Keratinocyte (primary cell): ENCODE measurements around the gene FGFBP1. TPM values are rescaled to one million over a fixed set of nuclear protein-coding genes. Genes with fewer than 3 reads are reported as not detected.

Experiments
- DNase-seq: peaks from one replicate; pipeline ENCODE4 v3.0.0-alpha.2; 2011; ENCODE audit warnings: low read depth, missing footprints, low spot score
- FAIRE-seq: peaks from 2 replicates; lab custom pipeline; 2011; peaks lifted over from hg19 to GRCh38; lab: Jason Lieb, UNC
- H2AFZ ChIP-seq: 2 replicates; pipeline ENCODE4 v1.6.0; 2012; ENCODE audit warnings: low read length, control low read depth, inconsistent platforms; ENCODE audit not compliant: control insufficient read depth
- H3K27ac ChIP-seq: 2 replicates; pipeline ENCODE4 v1.5.1; 2011; ENCODE audit warnings: low read length; ENCODE audit not compliant: control insufficient read depth, insufficient read depth
- H3K27me3 ChIP-seq: 3 replicates; pipeline ENCODE4 v1.6.0; 2011; ENCODE audit warnings: low read length; ENCODE audit not compliant: control insufficient read depth, insufficient read depth; ENCODE audit errors: extremely low read depth
- H3K36me3 ChIP-seq, 2 experiments: 2 replicates in 1 of 2; 3 replicates in 1 of 2; pipeline ENCODE4 v1.5.1; 2011; ENCODE audit warnings: low read length in 2 of 2, mild to moderate bottlenecking in 1 of 2; ENCODE audit not compliant: control insufficient read depth in 2 of 2, insufficient read depth in 2 of 2; ENCODE audit errors: extremely low read depth in 1 of 2
- H3K4me1 ChIP-seq: 3 replicates; pipeline ENCODE4 v1.5.1; 2011; ENCODE audit warnings: low read length; ENCODE audit not compliant: control insufficient read depth, insufficient read depth; ENCODE audit errors: extremely low read depth
- H3K4me2 ChIP-seq: 3 replicates; pipeline ENCODE4 v1.6.0; 2011; ENCODE audit warnings: low read depth, low read length; ENCODE audit not compliant: control insufficient read depth, insufficient read depth; ENCODE audit errors: extremely low read depth
- H3K4me3 ChIP-seq, 3 experiments: fragments of 200-600 bp in 1 of 3; sonication (generic) in 1 of 3; 2 replicates in 2 of 3; 3 replicates in 1 of 3; pipeline ENCODE4 v1.5.1; 2011 to 2016; ENCODE audit warnings: low read length in 3 of 3, mild to moderate bottlenecking in 3 of 3, control low read depth in 2 of 3, inconsistent platforms in 1 of 3, low read depth in 1 of 3, mixed read lengths in 1 of 3, mixed run types in 1 of 3, moderate library complexity in 1 of 3; ENCODE audit not compliant: control insufficient read depth in 2 of 3, insufficient read depth in 2 of 3; ENCODE audit errors: extremely low read depth in 1 of 3
- H3K79me2 ChIP-seq: 2 replicates; pipeline ENCODE4 v1.6.0; 2012; ENCODE audit warnings: low read length; ENCODE audit not compliant: control insufficient read depth, insufficient read depth
- H3K9ac ChIP-seq: 3 replicates; pipeline ENCODE4 v1.6.0; 2011; ENCODE audit warnings: low read length; ENCODE audit not compliant: control insufficient read depth, insufficient read depth; ENCODE audit errors: extremely low read depth
- H3K9me1 ChIP-seq: 3 replicates; pipeline ENCODE4 v1.6.0; 2011; ENCODE audit warnings: low read length; ENCODE audit not compliant: control insufficient read depth, insufficient read depth; ENCODE audit errors: extremely low read depth
- H3K9me3 ChIP-seq: 2 replicates; pipeline ENCODE4 v1.5.1; 2012; ENCODE audit warnings: low read depth, low read length; ENCODE audit not compliant: control insufficient read depth
- H4K20me1 ChIP-seq: 3 replicates; pipeline ENCODE4 v1.6.0; 2011; ENCODE audit warnings: low read length; ENCODE audit not compliant: control insufficient read depth, insufficient read depth; ENCODE audit errors: extremely low read depth
- EZH2 ChIP-seq: IDR thresholded peaks from one replicate; pipeline ENCODE4 v1.6.1; 2012; ENCODE audit warnings: inconsistent platforms, mild to moderate bottlenecking, low read length, moderate library complexity
- dilution Hi-C: fragments of 300-500 bp; cut with MboI; formaldehyde crosslinking; loops from one replicate; pipeline ENCODE4 v1.7.0; 2020; ENCODE audit warnings: low sequenced_read_pairs; ENCODE audit not compliant: extremely low pct_ligation_motif_present
- polyA plus RNA-seq, 5 experiments: library from polyadenylated mRNA; depleted of rRNA in 3 of 5; stranded (reverse) in 3 of 5; stranded (forward) in 1 of 5; unstranded in 1 of 5; fragments of >200 nt; gene quantifications; 1 replicate in 1 of 5; 2 replicates in 3 of 5; 3 replicates in 1 of 5; pipeline versions ENCODE4 v1.2.1 to v1.2.3, GENCODE V29; 2011 to 2012; ENCODE audit warnings: missing spikeins in 2 of 5, low read depth in 1 of 5, low replicate concordance in 1 of 5
- TF ChIP-seq, protein P1 (sequence below), 3 experiments: IDR thresholded peaks in 1 of 3; conservative IDR thresholded peaks in 1 of 3; optimal IDR thresholded peaks in 1 of 3; 2 replicates in 2 of 3; 3 replicates in 1 of 3; pipeline versions ENCODE3 to v1.5.1; 2011; ENCODE audit warnings: low read length in 3 of 3, mild to moderate bottlenecking in 3 of 3, moderate library complexity in 2 of 3, control low read depth in 1 of 3, inconsistent platforms in 1 of 3; ENCODE audit not compliant: insufficient read depth in 2 of 3; ENCODE audit errors: extremely low read depth in 1 of 3

The FGFBP1 gene
- polyA plus RNA-seq, 1 donor (not counting 4 experiments of a cell fraction or from before 2014, with no cell fraction given), result 2,189 TPM

DNA sequence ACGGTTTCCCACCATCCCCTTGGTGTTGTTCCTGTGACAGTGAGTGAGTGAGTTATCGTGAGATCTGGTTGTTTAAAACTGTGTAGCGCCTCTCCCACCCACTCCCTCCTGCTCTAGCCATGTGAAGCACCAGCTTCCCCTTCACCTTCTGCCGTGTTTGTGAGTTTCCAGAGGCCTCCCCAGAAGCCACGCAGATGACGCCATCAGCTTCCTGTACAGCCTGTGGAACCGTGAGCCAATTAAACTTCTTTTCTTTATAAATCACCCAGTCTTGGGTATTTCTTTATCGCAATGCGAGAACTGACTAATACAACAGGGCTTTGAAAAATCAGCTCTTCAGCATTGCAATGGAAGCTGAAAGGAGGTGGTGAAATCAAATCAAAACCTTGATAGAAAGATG, 50.0 kb downstream of the FGFBP1 start:
- H3K27ac ChIP-seq, result no peak overlapping the region
- no peaks in the 10 kb centered on the region for H3K79me2 ChIP-seq
- no peak overlapping the region for H3K9ac ChIP-seq
- H3K27me3 ChIP-seq, result no peaks in the 10 kb centered on the region
- no peak overlapping the region for H2AFZ ChIP-seq
- no peaks in the 10 kb centered on the region for H4K20me1 ChIP-seq
- H3K36me3 ChIP-seq, result no peaks in the 10 kb centered on the region
- H3K4me3 ChIP-seq, result no peak overlapping the region
- peaks cover 15% of the 10 kb centered on the region for H3K4me1 ChIP-seq
- TF ChIP-seq EZH2, result no peak
- TF ChIP-seq, protein P1, sequence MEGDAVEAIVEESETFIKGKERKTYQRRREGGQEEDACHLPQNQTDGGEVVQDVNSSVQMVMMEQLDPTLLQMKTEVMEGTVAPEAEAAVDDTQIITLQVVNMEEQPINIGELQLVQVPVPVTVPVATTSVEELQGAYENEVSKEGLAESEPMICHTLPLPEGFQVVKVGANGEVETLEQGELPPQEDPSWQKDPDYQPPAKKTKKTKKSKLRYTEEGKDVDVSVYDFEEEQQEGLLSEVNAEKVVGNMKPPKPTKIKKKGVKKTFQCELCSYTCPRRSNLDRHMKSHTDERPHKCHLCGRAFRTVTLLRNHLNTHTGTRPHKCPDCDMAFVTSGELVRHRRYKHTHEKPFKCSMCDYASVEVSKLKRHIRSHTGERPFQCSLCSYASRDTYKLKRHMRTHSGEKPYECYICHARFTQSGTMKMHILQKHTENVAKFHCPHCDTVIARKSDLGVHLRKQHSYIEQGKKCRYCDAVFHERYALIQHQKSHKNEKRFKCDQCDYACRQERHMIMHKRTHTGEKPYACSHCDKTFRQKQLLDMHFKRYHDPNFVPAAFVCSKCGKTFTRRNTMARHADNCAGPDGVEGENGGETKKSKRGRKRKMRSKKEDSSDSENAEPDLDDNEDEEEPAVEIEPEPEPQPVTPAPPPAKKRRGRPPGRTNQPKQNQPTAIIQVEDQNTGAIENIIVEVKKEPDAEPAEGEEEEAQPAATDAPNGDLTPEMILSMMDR (optimal IDR thresholded peaks at IDR 0.05 in 1 of 3, IDR thresholded peaks at IDR 0.05 in 1 of 3, conservative IDR thresholded peaks at IDR 0.05 in 1 of 3; ENCODE audit: extremely low read depth in 1 of 3, insufficient read depth in 2 of 3, low read length in 3 of 3), result no peak
- H3K9me3 ChIP-seq, result peaks cover 2% of the 10 kb centered on the region
- H3K9me1 ChIP-seq, result no peaks in the 10 kb centered on the region
- DNase-seq, result no peak
- dilution Hi-C loops, result no loop called here
- no peak overlapping the region for H3K4me2 ChIP-seq
- no peak for FAIRE-seq

Other genes with a start within 250 kb of the FGFBP1 start
- gene BST1, start 235.7 kb downstream of the FGFBP1 start, polyA plus RNA-seq, result 0.58 to 1.2 TPM (median 1.1 TPM) in 3 replicates
- gene CD38, start 160.4 kb downstream of the FGFBP1 start, polyA plus RNA-seq, result 0.02 to 0.08 TPM (median 0.05 TPM) in 3 replicates
- not detected in 3 replicates for gene FGFBP2, start 24.4 kb upstream of the FGFBP1 start, polyA plus RNA-seq
- not detected in 3 replicates for gene PROM1, start 145.3 kb upstream of the FGFBP1 start, polyA plus RNA-seq